ENCODE data around the gene ZSCAN31.

DNA sequence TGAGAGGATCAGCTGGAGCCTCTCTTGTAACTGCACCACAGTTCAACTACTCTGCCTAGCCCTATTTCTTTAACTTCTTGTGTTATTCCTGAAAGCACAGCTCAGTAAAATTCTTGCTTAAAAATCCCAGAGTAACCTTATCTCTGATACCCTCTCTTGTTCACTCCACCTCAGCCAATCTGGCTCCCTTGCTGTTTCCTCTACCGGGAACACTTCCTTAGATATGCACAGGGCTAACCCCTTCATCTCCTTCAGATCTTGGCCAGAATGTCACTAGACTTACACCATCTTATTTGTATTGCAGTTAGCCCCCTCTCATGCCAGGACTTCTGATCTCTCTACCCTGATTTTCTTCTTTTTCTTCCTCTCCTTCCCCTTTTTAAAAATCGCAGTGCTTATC, 11.2 kb upstream of the ZSCAN31 start:
- TF ChIP-seq, protein P1, sequence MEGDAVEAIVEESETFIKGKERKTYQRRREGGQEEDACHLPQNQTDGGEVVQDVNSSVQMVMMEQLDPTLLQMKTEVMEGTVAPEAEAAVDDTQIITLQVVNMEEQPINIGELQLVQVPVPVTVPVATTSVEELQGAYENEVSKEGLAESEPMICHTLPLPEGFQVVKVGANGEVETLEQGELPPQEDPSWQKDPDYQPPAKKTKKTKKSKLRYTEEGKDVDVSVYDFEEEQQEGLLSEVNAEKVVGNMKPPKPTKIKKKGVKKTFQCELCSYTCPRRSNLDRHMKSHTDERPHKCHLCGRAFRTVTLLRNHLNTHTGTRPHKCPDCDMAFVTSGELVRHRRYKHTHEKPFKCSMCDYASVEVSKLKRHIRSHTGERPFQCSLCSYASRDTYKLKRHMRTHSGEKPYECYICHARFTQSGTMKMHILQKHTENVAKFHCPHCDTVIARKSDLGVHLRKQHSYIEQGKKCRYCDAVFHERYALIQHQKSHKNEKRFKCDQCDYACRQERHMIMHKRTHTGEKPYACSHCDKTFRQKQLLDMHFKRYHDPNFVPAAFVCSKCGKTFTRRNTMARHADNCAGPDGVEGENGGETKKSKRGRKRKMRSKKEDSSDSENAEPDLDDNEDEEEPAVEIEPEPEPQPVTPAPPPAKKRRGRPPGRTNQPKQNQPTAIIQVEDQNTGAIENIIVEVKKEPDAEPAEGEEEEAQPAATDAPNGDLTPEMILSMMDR (IDR thresholded peaks at IDR 0.05) = no peak
- no peak for TF ChIP-seq POLR2A (IDR thresholded peaks at IDR 0.05)

Measured in lower leg skin (tissue), 3 donors.